Activated gamma-delta T cell treated with Interleukin-2 at 50 U/mL for 16 hours (primary cell): ENCODE results near the gene ATOX1.
"Not testable (repeated sequence)": the region's sequence is repeated elsewhere in the genome, so short reads cannot be mapped to it uniquely, and the experiment has no call there.

Source experiments
- DNase-seq: peaks from one replicate; pipeline ENCODE4 v3.0.0-alpha.2; 2020

ATOX1 gene

DNA sequence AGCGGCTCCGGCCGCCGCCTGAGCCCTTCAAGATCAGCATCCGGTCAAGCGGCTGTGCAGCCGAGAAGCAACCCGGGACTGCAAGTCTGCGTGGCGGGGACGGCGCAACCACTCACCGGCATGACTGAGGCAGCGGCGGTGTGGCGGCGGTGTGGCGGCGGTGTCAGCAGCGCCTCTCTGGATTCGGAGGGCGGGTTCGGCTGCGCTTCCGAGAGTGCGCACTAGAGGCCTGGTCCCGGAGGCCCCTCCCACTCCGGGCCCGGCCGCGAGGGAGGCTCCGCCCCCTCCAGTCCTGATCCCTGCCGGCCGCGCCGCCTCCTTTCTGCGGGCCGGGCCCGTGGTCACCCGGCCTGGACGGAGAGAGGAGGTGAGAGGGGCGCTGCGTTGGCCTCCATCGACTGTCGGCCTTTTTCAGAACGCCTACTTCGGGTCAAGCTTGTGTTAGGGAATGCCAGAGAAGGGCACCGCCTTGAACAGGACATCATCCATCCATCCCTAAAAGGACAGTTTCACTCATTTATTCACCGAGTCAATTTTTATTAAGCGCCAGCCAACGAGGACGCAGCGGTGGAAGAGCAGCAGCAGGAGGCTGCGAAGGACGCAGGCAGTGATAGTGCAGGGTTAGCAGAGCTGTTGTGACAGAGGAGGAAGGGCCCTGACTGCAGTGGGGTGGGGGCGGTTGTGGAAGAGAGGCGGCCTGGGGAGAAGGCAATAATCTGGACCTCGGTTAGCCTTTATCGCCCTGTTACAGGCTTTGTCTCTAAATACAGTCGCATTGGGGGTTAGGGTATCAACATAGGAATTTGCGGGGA is at the start of gene ATOX1:
ATOX1 (minus strand) TSS at position 202 of the 812 bp plus-strand sequence; CDS start at position 122, 80 bp downstream.
- peak; percentile 86 for DNase-seq

DNA sequence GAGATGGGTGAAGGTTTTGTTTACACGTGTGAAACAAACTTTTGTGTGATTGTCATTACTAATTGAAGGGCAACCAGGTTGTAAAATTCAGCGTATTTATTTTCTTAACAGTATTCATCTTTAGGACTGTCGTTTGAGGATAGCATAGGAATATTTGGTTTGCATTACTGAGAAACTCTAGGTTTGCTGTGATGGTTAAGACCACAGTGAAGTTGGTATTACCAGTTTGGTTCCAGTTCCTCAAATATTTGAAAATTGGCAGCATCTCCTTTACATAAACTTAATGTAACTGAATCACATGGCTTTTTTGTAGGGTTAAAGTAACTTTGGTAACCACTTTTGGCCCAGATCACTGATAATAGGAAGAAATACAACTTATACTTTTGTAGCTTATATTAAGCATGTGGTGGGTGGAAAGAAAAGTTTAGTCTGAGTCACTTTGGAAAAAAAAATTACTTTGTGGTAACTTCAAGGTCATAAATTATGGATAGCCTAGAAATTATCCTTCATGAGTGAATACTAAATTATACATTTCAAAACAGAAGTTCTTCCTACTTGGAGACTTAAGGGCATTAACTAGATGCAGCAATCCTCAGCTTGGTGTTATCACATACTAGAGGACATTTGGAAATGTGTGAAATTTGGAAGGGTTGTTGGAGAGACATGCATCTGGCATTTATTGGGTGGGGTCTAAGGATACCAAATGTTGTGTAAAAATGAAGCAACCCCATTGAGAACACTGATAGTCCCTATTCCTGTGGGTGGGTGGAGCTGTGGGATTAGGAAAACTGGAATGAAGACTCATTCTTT is 47.2 kb upstream of the ATOX1 start:
- no peak for DNase-seq

DNA sequence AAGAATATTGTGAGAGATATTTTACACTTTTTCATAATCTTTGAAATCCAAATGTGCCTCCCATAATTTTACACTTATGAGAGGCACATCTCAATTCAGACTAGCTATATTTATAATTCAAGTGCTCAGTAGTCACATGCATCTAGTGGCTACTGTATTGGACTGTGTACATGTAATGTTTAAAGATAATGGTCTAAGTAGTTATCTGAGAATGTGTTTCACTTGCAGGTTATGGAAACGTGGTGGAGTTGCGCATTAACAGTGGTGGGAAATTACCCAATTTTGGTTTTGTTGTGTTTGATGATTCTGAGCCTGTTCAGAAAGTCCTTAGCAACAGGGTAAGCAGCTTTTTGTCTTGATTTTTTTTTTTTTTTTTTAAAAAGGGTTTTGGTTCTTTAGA is 42.1 kb upstream of the ATOX1 start:
- no peak for DNase-seq

GRCh38 chr5:151799407-151799806 is 41.0 kb upstream of the ATOX1 start:
- no peak for DNase-seq

GRCh38 chr5:151798674-151799073 is 40.2 kb upstream of the ATOX1 start:
- DNase-seq, result no peak

DNA sequence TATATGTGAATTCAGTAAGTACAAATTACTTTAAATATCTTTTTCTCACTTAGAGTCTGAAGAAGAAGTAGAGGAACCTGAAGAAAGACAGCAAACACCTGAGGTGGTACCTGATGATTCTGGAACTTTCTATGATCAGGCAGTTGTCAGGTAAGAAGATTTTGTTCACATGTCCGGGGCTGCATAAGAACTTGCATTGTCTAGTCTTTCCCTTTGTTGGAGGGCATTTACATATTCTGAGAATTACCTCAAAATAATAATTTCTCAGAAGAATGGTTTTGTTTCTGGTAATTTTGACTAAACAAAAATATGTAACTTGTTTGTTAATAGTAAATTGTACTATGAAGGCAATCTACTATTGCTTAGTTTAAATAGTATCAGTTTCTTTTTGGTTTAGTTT is 37.0 kb upstream of the ATOX1 start:
- no peak for DNase-seq

DNA sequence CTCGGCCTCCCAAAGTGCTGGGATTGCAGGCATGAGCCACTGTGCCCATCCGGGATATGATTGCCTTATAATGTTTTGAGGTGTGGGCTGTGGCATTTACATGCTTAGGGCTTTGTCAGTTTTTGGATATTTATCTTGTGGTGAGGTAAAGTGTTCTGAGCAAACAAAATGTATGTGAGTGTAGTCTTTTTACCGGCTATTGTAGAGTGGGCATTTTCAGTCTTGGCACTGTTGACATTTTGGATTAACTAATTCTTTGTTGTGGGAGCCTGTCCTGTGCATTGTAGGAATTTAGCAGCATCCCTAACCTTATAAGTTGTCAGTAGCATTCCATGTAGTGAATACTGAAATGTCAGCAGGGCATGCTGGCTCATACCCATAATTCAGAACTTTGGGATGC is 34.9 kb upstream of the ATOX1 start:
- no peak for DNase-seq

DNA sequence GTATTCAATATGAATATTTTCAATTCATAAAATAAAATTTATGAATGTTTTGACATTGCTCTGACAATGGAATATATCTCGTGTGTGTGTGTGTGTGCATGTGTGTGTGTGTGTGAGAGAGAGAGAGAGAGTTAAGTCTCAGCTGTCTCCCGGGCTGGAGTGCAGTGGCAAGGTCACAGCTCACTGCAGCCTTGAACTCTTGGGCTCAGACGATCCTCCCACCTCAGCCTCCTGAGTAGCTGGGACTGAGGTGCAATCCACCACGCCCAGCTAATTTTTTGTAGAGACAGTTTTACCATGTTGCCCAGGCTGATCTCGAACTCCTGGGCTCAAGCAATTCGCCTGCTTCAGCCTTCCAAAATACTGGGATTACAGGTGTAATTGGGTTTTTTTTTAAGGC is 29.4 kb upstream of the ATOX1 start:
- DNase-seq, result no peak

DNA sequence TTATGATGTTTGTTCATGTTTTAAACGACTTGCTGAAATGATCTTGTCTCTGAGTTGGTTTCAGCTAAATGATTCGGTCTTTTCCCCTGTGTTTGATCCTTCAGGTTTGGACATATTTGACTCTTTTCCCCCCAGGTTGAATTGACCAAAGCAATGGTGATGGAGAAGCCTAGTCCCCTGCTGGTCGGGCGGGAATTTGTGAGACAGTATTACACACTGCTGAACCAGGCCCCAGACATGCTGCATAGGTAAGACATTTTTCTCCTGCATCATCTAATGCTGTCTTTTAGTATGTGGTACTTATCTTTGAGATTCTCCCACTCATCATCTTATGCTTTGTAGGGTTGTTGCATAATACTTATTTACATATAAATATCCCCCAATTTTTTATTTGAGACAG is 28.0 kb upstream of the ATOX1 start:
- no peak for DNase-seq

- no peak for DNase-seq
Observed at GRCh38 chr5:151784141-151784540, 25.7 kb upstream of the ATOX1 start.

DNA sequence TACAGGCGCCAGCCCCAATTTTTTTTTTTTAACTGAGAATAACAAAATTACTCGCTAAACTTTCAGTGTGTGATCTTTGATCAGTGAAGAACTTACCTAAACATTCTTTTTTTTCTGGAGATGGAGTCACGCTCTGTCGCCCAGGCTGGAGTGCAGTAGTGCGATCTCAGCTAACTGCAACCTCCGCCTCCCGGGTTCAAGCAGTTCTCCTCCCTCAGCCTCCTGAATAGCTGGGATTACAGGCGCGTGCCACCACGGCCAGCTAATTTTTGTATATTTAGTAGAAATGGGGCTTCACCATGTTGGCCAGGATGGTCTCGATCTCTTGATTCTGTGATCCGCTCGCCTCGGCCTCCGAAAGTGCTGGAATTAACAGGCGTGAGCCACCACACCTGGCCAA is 25.2 kb upstream of the ATOX1 start:
- not testable (repeated sequence) for DNase-seq

- no peak for DNase-seq
Observed at GRCh38 chr5:151781201-151781600, 22.8 kb upstream of the ATOX1 start.

DNA sequence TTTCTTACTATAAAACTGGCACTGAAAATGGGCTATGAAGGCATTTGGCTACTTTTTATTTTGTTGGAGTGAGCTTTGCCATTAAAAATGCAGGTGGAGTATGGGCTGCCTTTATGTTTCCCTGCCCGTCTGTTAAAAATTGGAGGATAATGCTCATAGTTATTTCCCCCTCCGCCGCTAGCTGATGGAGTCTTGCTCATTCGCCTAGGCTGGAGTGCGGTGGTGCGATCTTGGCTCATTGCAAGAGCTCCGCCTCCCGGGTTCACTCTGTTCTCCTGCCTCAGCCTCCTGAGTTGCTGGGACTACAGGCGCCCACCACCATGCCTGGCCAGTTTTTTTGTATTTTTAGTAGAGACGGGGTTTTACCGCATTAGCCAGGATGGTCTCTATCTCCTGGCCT is 21.9 kb upstream of the ATOX1 start:
- no peak for DNase-seq

DNA sequence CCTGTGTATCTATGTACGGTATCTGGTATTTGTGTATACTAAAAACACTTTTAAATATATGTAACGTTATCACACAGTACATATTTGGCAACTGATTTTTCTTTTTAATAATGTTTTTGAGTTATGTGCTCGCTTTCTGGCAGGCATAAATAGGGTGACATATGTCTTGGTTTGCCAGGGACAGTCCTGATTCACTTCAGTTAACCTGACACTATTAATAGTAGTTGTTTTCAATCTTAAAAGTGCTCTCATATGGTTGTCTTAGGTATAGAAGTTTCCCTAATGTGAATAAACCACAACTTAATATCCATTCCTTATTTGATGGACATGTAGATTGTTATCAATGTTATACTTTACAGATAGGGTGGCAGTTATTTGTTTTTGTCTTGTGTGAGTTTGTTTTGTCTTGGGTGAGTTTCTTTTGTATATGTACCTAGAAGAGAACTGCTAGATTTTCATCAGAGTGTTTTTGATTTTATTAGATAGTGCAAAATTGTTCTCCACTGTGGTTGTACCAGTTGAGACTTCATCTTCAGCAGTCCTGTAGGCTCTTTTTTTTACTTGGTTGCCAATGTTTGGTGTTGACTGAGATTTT is 21.2 kb upstream of the ATOX1 start:
- no peak for DNase-seq

DNA sequence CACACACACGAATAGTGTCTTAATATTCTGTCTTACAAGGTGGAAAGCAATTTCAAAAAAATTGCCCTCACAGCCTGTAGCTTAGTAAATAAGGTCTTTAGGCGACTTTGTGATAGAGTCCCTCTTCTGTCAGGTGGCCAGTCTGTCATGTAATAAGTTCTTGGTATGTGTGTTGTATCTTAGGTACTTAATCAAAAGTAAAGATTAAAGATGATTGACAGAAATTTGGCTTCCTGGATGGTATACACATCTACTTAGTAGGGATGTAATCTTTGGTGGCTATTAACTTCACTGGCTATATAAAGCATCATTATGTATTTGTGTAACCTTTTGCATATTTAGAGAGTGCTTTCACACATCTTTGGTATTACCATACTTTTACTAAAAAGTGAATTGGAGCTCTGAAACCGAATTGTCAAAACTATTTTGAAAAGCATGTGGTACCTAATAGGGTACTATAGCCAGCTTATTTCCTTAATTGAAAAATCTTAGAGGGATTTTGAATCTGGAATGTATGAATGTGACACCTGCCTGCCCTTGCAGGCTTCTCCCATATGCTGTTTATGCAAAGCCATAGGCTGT is 16.7 kb upstream of the ATOX1 start:
- DNase-seq, result no peak

- no peak for DNase-seq
Observed at GRCh38 chr5:151773951-151774350, 15.5 kb upstream of the ATOX1 start.

DNA sequence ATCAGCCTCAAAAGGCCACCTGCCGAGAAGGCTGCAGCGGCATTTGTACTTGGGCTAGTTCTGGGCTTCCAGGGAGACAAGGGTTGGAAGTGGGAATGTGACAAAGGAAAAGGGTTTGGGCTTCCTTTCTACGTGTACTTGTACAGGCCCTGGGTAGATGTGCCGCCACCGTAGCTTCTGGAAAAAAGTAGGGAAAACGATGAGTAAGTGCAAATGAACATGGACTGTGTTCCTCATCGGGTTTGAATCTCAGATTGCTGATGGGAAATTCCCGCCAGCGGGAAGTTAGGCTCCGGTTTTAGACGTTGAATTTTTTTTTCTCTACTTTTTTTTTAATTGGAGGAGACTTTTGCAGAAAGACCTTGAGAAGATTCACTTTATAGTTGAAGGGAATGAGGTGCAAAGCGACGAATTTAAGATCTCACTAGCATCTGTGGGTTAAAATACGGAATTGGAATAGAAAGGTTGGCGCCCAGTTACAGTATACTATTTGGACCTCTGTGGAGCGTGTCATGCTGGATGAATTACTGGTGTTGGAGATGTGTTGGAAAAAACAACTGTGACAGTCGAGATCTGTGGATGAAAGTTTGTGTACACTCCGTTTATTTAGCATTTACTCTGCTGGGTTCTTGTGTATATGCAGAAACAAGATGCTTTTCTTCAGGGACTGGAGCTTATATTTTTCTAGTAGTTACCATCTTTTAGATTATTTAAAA is 14.6 kb upstream of the ATOX1 start:
- DNase-seq, result no peak

DNA sequence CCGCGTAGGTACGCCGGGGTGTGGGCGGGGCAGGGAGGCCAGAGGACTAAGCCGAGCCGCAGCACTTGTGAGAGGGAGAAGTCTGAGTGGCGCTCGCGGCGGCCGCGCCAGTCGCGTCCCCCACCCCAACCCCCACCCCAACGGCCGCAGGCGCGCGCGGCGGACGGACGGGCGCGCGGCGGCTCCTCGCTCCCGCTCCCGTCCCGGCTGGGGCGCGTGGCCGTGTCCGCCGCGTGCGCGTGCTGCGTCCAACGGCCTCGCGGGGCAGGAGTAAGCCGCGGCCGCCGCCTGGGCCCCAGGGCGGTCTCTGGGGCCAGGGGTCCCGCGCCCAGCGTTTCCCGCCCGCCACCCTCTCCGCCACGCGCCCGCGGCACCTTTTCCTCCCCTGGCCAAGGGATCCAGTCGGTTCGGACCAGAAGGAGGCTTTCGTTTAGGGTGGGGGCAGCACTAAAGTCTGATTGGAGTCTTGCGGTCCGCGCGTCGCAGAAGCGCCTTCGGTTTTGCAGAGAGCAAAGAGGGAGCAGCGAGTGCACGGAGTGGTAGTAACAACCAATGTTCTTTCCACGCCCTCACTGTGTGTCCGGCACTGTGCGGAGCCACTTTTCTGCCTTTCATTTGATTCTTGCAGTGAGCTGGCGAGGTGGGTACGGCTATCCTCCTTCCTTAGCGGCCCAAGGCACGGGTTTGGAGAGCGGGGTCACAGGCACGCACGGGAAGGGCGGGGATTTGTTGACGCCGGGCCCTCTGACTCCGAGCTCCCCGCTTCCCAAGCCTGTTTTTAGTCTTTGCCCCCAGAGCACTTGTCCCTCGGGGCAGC is 13.8 kb upstream of the ATOX1 start:
- peak; percentile 34 for DNase-seq

DNA sequence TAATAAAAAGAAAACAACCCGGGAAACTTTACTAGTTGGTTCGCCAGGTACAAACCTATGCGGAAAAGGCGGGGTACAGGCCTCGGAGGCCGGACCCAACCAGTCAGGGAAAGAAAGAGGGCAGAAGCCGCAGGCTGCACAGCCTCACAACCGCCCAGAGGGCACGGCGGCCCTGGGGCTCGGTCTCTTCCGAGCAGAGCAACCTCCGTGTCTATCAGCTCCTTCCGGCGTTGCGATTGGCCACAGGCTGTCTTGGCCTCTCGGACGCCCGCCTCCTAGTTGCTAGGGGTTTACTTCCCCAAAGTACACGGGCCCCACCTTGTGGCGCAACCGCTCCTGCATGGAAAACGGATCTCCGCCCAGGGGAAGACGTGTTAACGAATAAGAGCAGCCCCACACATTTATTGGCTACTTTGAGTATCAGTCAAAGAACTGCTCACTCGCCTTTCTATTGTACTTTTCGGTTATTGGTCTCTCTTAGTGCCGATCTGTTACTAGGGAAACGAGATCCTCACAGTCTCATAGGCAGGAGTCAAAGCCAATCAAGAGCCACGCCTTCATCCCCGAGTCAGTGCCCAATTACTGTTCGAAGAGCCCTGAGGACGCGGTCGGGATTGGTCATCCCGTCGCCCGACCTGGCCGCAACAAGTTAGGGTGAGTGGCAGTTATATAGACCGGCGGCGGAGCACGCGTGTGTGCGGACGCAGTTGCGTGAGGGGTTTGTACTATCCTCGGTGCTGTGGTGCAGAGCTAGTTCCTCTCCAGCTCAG is 13.0 kb upstream of the ATOX1 start, which contains the start of gene G3BP1:
G3BP1 (plus strand) TSS at position 696 of the 770 bp plus-strand sequence. CDS start 14,667 bp downstream, outside the sequence.
- DNase-seq, result peak; percentile 99

DNA sequence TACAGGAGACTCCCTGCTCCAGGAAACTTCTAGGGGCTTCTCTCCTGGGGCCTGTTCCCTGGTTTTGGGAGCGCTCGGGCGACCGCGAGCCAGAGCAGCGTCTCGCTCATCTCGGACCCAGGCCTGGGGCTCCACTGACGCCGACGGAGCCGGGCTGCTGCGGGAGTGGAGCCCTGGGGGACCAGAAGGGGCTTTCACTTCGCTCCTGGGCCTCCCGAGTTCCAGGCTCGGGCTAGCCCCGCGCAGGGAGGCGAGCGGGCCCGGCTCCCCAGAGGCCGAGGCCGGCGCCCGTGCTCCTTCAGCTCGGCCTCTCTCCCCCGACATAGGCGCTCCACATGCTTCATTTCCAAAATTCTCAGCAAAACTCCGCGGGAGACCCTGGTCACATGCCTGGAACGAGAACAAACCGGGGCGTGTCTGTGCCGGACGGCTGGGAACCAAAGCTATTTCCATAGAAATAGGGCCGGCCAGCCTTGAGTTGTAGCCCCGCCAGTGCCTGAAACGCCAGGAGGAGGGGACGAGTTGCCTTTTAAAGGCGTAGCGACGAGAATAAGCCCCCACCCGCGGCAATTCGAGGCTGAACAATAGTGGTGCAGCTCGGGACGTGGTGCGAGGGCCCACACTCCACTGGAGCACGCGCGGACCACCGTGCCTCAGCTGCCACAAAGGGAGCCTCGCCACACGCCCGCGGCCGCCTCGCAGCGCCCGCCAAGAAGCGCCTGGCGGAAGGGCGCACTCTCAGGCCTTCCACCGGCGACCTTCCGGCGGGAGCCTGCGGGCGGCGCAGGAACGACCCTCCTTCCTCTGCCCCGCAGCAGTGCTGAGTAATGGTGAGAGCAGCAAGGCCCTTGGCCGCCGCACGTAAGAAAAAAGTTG is 12.2 kb upstream of the ATOX1 start:
- peak; percentile 61 for DNase-seq
